Hematopoietic multipotent progenitor cell treated with erythropoietin and hydrocortisone succinate and interleukin-3 and kit ligand, for 6 days (in vitro differentiated cells): ENCODE measurements around the gene FAM110C.
A peak's percentile ranks its signal among the peaks of the same experiment; 100 is the strongest.
"Not testable (repeated sequence)": the region's sequence is repeated elsewhere in the genome, so short reads cannot be mapped to it uniquely, and the experiment has no call there.

Source experiments
- DNase-seq: peaks from one replicate; pipeline ENCODE4 v3.0.0-alpha.2; 2015

The FAM110C gene

GRCh38 chr2:42788-43187, 3.5 kb downstream of the FAM110C start:
- DNase-seq = no peak

- DNase-seq = no peak
Observed at GRCh38 chr2:40465-40864, 5.8 kb downstream of the FAM110C start.

GRCh38 chr2:38155-38554, 8.2 kb downstream of the FAM110C start:
- no peak for DNase-seq

GRCh38 chr2:36318-36717, 10.0 kb downstream of the FAM110C start:
- no peak for DNase-seq

- DNase-seq = no peak
Observed at GRCh38 chr2:35852-36251, 10.5 kb downstream of the FAM110C start.

- DNase-seq = no peak
Observed at GRCh38 chr2:33620-34019, 12.7 kb downstream of the FAM110C start.

GRCh38 chr2:32068-32467, 14.2 kb downstream of the FAM110C start:
- DNase-seq = no peak

- DNase-seq = no peak
Observed at GRCh38 chr2:29253-29652, 17.1 kb downstream of the FAM110C start.

- DNase-seq = no peak
Observed at GRCh38 chr2:28406-28975, 17.8 kb downstream of the FAM110C start.

- DNase-seq = no peak
Observed at GRCh38 chr2:26891-27290, 19.4 kb downstream of the FAM110C start.

- DNase-seq = no peak
Observed at GRCh38 chr2:25543-25942, 20.8 kb downstream of the FAM110C start.

- DNase-seq = not testable (repeated sequence)
Observed at GRCh38 chr2:24591-24990, 21.7 kb downstream of the FAM110C start.

- no peak for DNase-seq
Observed at GRCh38 chr2:24107-24506, 22.2 kb downstream of the FAM110C start.

GRCh38 chr2:23283-23682, 23.0 kb downstream of the FAM110C start:
- no peak for DNase-seq

GRCh38 chr2:22244-22643, 24.1 kb downstream of the FAM110C start:
- DNase-seq = not testable (repeated sequence)

- DNase-seq = not testable (repeated sequence)
Observed at GRCh38 chr2:20259-20658, 26.0 kb downstream of the FAM110C start.

- DNase-seq = no peak
Observed at GRCh38 chr2:19505-19904, 26.8 kb downstream of the FAM110C start.

GRCh38 chr2:18402-19271, 27.7 kb downstream of the FAM110C start:
- DNase-seq = no peak

- DNase-seq = not testable (repeated sequence)
Observed at GRCh38 chr2:15916-16315, 30.4 kb downstream of the FAM110C start.

- peak; percentile 43 for DNase-seq
Observed at GRCh38 chr2:11248-11941, 34.9 kb downstream of the FAM110C start.

- DNase-seq = peak; percentile 8
Observed at GRCh38 chr2:10222-10875, 36.0 kb downstream of the FAM110C start.
